SKM-1 treated with dmso at 0.1 percent for 144 hours (cell line): ENCODE measurements around the gene SUGCT.
"Not testable (repeated sequence)": the region's sequence is repeated elsewhere in the genome, so short reads cannot be mapped to it uniquely, and the experiment has no call there.

ENCODE experiments used
- DNase-seq: peaks from one replicate; lab custom pipeline; 2025; ENCODE audit not compliant: unreplicated experiment; lab: John Stamatoyannopoulos, UW

Gene SUGCT

GRCh38 chr7:40602351-40602750 lies 467.5 kb downstream of the SUGCT start:
- DNase-seq: not testable (repeated sequence)

- no peak for DNase-seq
These were observed 470.0 kb downstream of the SUGCT start for GRCh38 chr7:40604601-40605438.

- DNase-seq: no peak
These were observed 473.7 kb downstream of the SUGCT start for GRCh38 chr7:40608321-40609075.

GRCh38 chr7:40610461-40610860 lies 475.7 kb downstream of the SUGCT start:
- no peak for DNase-seq

- DNase-seq: no peak
These were observed 476.5 kb downstream of the SUGCT start for GRCh38 chr7:40611095-40611871.

- no peak for DNase-seq
These were observed 477.5 kb downstream of the SUGCT start for GRCh38 chr7:40612298-40612697.

GRCh38 chr7:40619647-40620046 lies 484.8 kb downstream of the SUGCT start:
- no peak for DNase-seq

GRCh38 chr7:40621592-40621998 lies 486.8 kb downstream of the SUGCT start:
- DNase-seq: no peak

GRCh38 chr7:40622941-40623501 lies 488.2 kb downstream of the SUGCT start:
- no peak for DNase-seq

- DNase-seq: no peak
These were observed 489.1 kb downstream of the SUGCT start for GRCh38 chr7:40623863-40624262.

- DNase-seq: not testable (repeated sequence)
These were observed 492.6 kb downstream of the SUGCT start for GRCh38 chr7:40627361-40627760.

GRCh38 chr7:40629891-40630290 lies 495.1 kb downstream of the SUGCT start:
- DNase-seq: no peak

- DNase-seq: no peak
These were observed 499.3 kb downstream of the SUGCT start for GRCh38 chr7:40634118-40634517.

GRCh38 chr7:40638545-40639320 lies 503.9 kb downstream of the SUGCT start:
- DNase-seq: no peak

- no peak for DNase-seq
These were observed 505.8 kb downstream of the SUGCT start for GRCh38 chr7:40640566-40640965.

GRCh38 chr7:40641701-40642100 lies 506.9 kb downstream of the SUGCT start:
- DNase-seq: no peak

GRCh38 chr7:40643664-40644063 lies 508.9 kb downstream of the SUGCT start:
- DNase-seq: no peak

GRCh38 chr7:40644454-40645188 lies 509.8 kb downstream of the SUGCT start:
- no peak for DNase-seq

GRCh38 chr7:40645197-40645596 lies 510.4 kb downstream of the SUGCT start:
- DNase-seq: no peak

- DNase-seq: no peak
These were observed 511.9 kb downstream of the SUGCT start for GRCh38 chr7:40646717-40647116.
